Activated CD8-positive, alpha-beta T cell treated with anti-CD3 and anti-CD28 coated beads, Interleukin-2, amount 10 ng/mL, durations not matched to agents 7 days and 5 days (primary cell): ENCODE measurements around the gene CHTF18. TPM values are rescaled to one million over a fixed set of nuclear protein-coding genes. Genes with fewer than 3 reads are reported as not detected.

Experiments
- ATAC-seq: fragments of 150-1000 bp; cut with Tn5 transposase; one replicate; pipeline ENCODE4 v1.10.0; 2021; ENCODE audit warnings: moderate library complexity
- CTCF ChIA-PET: fragments of 350-600 bp; sonication (Branson Sonifier 250); formaldehyde crosslinking; loops from one replicate; lab custom pipeline; 2021; ENCODE audit warnings: antibody characterized with exemption; lab: Charles Lee
- POLR2A ChIA-PET: fragments of 350-600 bp; sonication (Branson Sonifier 250); formaldehyde crosslinking; loops from one replicate; lab custom pipeline; 2021; ENCODE audit warnings: antibody characterized with exemption; lab: Charles Lee
- DNase-seq: peaks from one replicate; pipeline ENCODE4 v3.0.0-alpha.2; 2020
- H3K27ac Mint-ChIP-seq: one replicate; pipeline ENCODE4 v1.8.0; 2021; ENCODE audit warnings: mild to moderate bottlenecking, mixed read lengths
- H3K27me3 Mint-ChIP-seq: one replicate; pipeline ENCODE4 v1.8.0; 2021; ENCODE audit warnings: low read depth, mixed read lengths
- H3K36me3 Mint-ChIP-seq: one replicate; pipeline ENCODE4 v1.8.0; 2021; ENCODE audit warnings: low read depth, mixed read lengths
- H3K4me1 Mint-ChIP-seq: one replicate; pipeline ENCODE4 v1.8.0; 2021; ENCODE audit warnings: low read depth, mixed read lengths
- H3K4me3 Mint-ChIP-seq: one replicate; pipeline ENCODE4 v1.8.0; 2021; ENCODE audit warnings: mild to moderate bottlenecking, mixed read lengths
- H3K9me3 Mint-ChIP-seq: one replicate; pipeline ENCODE4 v1.8.0; 2022; ENCODE audit warnings: mixed read lengths; ENCODE audit not compliant: insufficient read depth
- total RNA-seq, 2 experiments: library from RNA; stranded (reverse); gene quantifications; one replicate each; pipeline ENCODE4 v1.2.3, GENCODE V29; 2021

Gene CHTF18
- total RNA-seq, 2 experiments from 2014 or later = 102 to 126 TPM

DNA sequence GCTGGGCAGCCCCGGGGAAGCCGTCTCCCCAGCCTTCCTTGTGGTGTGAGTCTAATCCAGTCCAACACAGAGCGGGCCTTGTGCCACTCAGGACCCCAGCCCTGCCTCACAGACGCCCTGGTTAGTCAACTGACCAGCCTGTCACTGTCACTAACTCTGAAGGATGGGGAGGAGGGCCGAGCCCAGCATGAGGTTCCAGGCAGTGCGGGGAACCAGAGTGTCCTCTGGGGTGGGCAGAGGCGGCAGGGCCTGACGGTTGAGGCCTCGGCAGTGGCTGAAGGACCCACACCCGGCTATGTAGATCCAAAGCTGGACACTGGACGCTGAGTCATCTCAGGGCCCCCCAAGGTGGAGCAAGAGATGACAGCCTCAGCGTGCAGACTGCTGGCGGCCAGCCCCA lies 8.9 kb upstream of the CHTF18 start:
- no peaks in the 10 kb centered on the region for H3K4me1 Mint-ChIP-seq
- no peaks in the 10 kb centered on the region for H3K36me3 Mint-ChIP-seq
- no peak overlapping the region for H3K27ac Mint-ChIP-seq
- no peaks in the 10 kb centered on the region for H3K9me3 Mint-ChIP-seq
- no peak overlapping the region for H3K4me3 Mint-ChIP-seq
- CTCF ChIA-PET = no interaction called here
- POLR2A ChIA-PET = no interaction called here
- no peak for DNase-seq
- ATAC-seq = no peak
- no peaks in the 10 kb centered on the region for H3K27me3 Mint-ChIP-seq

DNA sequence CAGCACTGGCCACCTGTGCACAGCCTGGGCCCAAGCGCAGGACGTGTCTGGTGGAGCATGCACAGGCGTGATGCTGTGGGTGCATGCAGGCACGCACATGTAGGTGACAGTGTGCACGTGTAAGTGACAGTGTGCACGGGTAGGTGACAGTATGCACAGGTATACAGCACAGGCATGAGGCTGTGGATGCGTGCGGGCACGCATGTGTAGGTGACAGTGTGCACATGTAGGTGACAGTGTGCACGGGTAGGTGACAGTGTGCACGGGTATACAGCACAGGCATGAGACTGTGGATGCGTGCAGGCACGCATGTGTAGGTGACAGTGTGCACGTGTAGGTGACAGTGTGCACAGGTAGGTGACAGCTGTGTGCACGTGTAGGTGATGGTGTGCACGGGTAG lies 8.1 kb upstream of the CHTF18 start:
- Mint-ChIP-seq H3K27me3 (no peaks in the 10 kb centered on the region), H3K4me3 (no peak overlapping the region), H3K4me1 (peaks cover 4% of the 10 kb centered on the region), H3K27ac (no peak overlapping the region), H3K9me3 (no peaks in the 10 kb centered on the region), H3K36me3 (peaks cover 3% of the 10 kb centered on the region)
- ATAC-seq = no peak
- POLR2A ChIA-PET = no interaction called here
- CTCF ChIA-PET = interaction anchor here (1.2 kb wide), 1 partner anchor 68 kb away, joined by 6 read pairs; no protein-coding TSS in a partner anchor
- no peak for DNase-seq

DNA sequence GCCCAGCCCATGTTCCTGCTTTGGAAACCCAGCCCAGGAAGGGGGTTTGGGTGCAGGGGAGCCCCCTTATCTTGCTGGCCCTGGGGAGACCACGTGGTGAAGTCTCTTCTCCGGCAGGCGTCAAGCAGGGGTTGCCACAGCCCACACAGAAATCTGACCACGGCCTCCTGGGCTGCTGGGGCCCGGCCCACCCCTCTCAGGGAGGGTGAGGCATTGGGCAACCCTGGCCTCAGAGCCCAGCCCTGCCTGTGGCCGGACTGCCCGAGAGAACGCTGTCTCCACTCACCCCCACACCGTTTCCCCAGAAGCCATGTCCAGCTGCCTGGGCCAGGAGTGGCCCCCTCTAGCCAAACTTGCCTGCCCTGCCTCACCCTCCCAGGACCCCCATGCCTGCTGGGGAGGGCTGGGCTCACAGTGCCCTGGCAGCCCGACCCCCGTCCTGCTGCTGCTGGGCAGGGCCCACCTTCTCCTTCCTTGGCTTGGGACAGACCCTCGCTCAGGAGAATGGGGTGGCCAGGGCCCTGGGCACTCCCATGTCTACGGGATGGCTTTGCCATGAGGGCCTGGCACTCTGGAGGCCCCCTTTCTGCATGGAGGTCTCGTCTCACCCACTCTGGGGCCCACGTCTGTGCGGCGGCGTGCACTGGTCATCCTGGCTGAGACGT lies 6.9 kb upstream of the CHTF18 start:
- ChIA-PET CTCF (interaction anchor here (1.2 kb wide), 1 partner anchor 69 kb away, joined by 6 read pairs; no protein-coding TSS in a partner anchor), POLR2A (no interaction called here)
- DNase-seq (no peak), ATAC-seq (no peak)
- Mint-ChIP-seq H3K27me3 (no peaks in the 10 kb centered on the region), H3K27ac (no peak overlapping the region), H3K4me1 (peaks cover 6% of the 10 kb centered on the region), H3K9me3 (no peaks in the 10 kb centered on the region), H3K36me3 (peaks cover 4% of the 10 kb centered on the region), H3K4me3 (no peak overlapping the region)

DNA sequence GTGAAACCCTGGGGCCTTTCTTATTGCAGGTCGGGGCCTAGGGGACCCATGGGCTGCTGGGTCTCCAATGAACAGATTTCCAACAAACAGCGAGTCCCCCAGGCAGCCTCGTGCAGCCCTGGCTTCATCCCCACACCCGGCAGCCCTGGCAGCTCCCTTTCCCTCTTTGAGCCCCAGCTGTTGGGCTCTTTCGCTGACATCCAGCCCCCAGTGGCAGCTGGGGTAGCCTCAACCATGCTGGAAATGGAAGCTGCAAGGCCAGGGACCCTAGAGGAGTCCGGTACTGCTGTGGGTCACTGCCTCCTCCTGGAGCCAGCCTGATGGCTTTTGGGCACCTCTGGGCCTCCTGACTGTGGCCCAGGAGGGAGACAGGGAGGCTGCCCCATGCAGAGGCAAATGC lies 6.2 kb upstream of the CHTF18 start:
- ATAC-seq (no peak), DNase-seq (no peak)
- H3K4me1 Mint-ChIP-seq = peaks cover 11% of the 10 kb centered on the region
- H3K27ac Mint-ChIP-seq = no peak overlapping the region
- H3K9me3 Mint-ChIP-seq = no peaks in the 10 kb centered on the region
- no peak overlapping the region for H3K4me3 Mint-ChIP-seq
- peaks cover 4% of the 10 kb centered on the region for H3K36me3 Mint-ChIP-seq
- CTCF ChIA-PET = interaction anchor here (7.0 kb wide), 1 partner anchor 71 kb away, joined by 51 read pairs; no protein-coding TSS in a partner anchor
- POLR2A ChIA-PET = no interaction called here
- no peaks in the 10 kb centered on the region for H3K27me3 Mint-ChIP-seq

DNA sequence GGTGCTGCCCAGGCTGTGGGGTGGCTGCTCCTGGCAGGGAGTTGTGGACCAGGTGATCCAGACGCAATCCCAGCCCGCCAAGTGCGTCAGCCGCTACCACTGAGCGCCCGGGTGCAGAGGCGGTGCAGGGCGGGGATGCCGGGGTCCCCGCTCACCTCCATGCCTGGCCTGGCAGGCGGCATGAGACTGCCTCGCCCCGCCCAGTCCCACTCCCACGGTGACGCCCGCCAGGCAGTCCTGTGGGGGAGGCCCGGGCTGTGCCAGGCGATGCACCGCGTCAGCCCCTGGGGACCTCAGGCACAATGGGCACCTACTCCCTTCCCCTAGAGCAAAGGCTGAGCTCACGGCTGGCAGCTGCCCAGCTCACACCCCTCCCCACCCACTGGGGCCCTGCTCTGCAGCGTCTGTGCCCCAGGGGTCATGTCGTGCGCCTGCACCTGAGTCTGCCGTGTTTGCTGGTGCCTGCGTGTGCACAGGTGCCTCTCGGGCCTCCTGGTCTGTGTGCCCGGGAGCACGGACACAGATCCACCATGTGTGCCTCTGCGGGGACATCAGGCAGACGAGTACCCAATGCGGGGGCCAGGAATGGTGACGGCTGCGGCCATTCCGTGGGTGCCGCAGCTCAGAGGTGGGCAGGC lies 5.5 kb upstream of the CHTF18 start:
- POLR2A ChIA-PET = no interaction called here
- Mint-ChIP-seq H3K9me3 (no peaks in the 10 kb centered on the region), H3K4me3 (no peak overlapping the region), H3K27ac (no peak overlapping the region), H3K36me3 (peaks cover 4% of the 10 kb centered on the region), H3K27me3 (no peaks in the 10 kb centered on the region), H3K4me1 (peaks cover 14% of the 10 kb centered on the region)
- ATAC-seq = no peak
- CTCF ChIA-PET = interaction anchor here (7.0 kb wide), 1 partner anchor 72 kb away, joined by 51 read pairs; no protein-coding TSS in a partner anchor
- DNase-seq = no peak

DNA sequence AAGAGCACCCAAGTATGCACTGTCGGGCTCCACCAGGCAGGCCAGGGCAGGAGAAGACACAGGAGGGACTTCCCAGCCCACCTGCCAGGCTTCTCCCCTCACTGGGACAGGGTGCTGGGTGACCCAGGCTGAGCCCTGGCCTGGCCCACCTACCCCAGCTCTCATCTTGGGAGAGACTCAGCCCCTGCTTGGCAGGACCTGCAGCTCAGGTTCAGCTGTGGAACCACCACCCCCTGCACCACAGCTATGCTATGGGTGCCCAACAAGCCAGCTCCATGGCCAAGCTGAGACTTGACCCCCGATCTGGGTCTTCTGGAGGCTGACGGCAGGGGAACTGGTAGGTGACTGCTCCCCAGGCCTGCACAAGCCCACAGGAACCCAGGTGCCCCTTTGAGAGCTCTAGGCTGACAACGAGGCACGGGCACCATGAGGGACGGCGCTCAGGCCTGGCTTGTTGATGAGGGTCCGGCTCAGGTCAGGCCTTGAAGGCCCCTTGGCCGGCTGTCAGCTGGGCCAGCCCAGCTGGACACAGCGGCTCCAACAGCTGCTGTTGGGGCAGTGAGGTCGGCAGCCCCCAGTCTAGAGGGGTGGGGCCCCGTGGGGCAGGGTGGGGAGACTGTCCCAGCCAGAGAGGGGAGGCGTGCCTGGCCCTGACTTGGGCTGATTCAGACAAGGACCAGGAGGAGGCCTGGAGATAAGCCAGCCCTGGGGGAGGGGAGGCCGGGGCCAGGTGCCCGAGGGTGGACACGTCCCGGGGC lies 4.8 kb upstream of the CHTF18 start:
- DNase-seq = no peak
- Mint-ChIP-seq H3K4me3 (no peak overlapping the region), H3K27ac (no peak overlapping the region), H3K4me1 (peaks cover 14% of the 10 kb centered on the region), H3K36me3 (peaks cover 4% of the 10 kb centered on the region), H3K27me3 (no peaks in the 10 kb centered on the region), H3K9me3 (no peaks in the 10 kb centered on the region)
- POLR2A ChIA-PET = no interaction called here
- CTCF ChIA-PET = interaction anchor here (7.0 kb wide), 1 partner anchor 72 kb away, joined by 51 read pairs; no protein-coding TSS in a partner anchor
- no peak for ATAC-seq

DNA sequence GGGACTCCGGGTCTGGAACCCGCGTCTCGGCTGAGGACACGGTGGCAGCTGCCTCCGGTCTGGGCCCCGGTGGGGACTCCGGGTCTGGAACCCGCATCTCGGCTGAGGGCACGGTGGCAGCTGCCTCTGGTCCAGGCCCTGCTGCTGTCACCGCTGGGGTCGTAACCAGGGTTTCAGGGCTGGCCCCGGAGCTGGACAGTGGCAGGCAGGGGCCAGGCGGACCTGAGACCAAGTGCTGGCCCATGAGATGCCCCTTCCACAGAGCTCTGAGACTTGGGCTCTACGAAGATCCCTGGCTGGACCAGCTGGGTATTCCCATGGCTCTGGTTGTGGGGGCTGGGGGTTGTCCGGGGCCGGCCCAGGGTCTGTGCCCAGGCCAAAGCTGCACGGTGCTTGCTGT lies 4.0 kb upstream of the CHTF18 start:
- ATAC-seq (no peak), DNase-seq (no peak)
- Mint-ChIP-seq H3K4me3 (no peak overlapping the region), H3K27me3 (no peaks in the 10 kb centered on the region), H3K4me1 (peaks cover 14% of the 10 kb centered on the region), H3K36me3 (peaks cover 4% of the 10 kb centered on the region), H3K9me3 (no peaks in the 10 kb centered on the region), H3K27ac (no peak overlapping the region)
- ChIA-PET POLR2A (interaction anchor here (1.2 to 1.6 kb wide), 2 partner anchors 17 to 60 kb away, joined by 3 to 4 read pairs; partner anchors contain the start of gene GNG13), CTCF (interaction anchor here (0.9 to 7.0 kb wide), 9 partner anchors 8 to 103 kb away, joined by 3 to 51 read pairs (median 4); partner anchors contain the start of gene CIAO3)

DNA sequence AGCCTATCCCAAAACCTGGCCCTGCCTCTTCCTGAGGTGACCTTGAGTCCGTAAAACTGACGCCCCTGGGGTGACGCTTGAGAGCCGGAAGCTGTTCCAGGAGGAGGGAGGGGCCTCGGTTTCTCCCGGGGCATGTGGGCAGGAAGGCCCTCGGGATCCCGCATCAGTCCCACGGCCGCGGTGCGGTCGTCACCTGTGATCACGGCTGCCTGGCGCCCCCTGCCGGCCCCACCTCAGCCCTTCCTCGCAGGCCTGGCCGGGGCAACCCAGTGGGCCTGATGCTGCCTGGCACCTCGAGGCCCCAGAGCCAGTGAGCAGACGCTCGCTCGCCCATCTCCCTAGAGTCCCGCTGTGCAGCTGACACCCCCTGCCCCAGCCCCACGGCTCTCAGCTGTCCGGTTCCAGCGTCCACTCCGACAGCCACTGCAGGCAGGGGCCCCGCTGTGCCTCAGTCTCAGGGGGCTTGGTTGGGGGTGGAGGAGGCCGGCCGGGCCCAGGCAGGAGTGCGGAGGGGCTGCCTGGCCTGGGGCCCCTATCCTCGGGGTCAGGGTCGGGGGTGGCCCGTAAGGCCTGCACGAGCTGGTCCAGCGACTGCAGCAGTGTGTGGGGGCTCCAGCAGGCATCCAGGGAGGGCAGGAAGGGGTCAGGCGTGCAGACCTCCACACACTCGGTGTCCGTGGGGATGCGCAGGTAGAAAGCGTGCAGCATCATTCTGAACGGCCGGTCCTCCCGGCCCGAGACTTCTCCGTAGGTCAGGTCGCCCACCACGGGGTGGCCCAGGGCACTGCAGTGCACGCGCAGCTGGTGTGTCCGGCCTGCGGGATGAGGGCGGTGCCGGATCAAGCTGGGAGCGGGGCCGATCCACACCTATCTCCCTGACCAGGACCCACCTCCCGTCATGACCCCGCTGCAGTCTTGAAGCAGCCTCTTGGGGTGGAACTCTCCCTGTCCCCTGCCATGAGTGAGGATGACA lies 2.6 kb upstream of the CHTF18 start:
- POLR2A ChIA-PET = interaction anchor here (1.2 to 1.6 kb wide), 4 partner anchors 9 to 62 kb away, joined by 3 to 4 read pairs (median 3); partner anchors contain the start of gene GNG13
- peak; percentile 77 for DNase-seq
- Mint-ChIP-seq H3K4me1 (peaks cover 21% of the 10 kb centered on the region), H3K27me3 (no peaks in the 10 kb centered on the region), H3K36me3 (peaks cover 4% of the 10 kb centered on the region), H3K27ac (no peak overlapping the region), H3K4me3 (peak overlapping the region; percentile 58), H3K9me3 (no peaks in the 10 kb centered on the region)
- CTCF ChIA-PET = interaction anchor here (0.7 to 7.0 kb wide), 10 partner anchors 9 to 104 kb away, joined by 3 to 51 read pairs (median 4); partner anchors contain the start of genes ANTKMT, CIAO3, GNG13 and METRN
- ATAC-seq = peak; percentile 17

DNA sequence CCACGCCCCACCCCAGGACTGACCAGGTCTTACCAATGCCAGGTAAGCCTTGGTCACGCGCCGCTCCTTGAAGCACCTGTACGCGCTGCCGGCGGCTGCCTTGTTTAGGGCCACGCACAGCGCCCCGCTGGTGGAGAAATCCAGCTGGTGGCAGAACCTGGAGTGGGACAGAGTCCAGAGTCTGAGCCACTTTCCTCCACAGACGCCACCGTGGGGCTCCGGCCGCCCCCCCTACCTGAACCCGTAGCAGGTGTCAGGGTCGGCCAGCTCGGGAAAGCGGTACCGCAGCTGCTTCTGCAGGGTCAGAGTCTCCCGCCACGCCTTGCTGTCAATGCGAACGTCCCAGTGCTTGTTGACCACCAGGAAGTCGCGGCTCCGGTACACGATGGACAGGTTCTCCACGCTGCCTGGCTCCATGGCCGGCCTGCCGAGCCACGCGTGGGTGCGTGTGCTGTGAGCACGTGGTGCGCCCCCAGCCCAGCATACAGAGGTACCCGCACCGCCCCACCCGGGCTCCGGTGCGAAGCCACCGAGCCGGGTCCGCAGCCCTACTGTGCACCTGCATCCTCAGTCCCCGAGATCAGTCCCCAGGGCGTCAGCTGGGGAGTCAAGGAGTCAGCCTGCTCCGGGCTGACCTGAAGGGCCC lies 976 bp upstream of the CHTF18 start:
- no peak for ATAC-seq
- DNase-seq = no peak
- CTCF ChIA-PET = interaction anchor here (0.7 to 7.0 kb wide), 2 partner anchors 59 to 76 kb away, joined by 3 to 51 read pairs; no protein-coding TSS in a partner anchor
- no peaks in the 10 kb centered on the region for H3K9me3 Mint-ChIP-seq
- H3K27ac Mint-ChIP-seq = peak overlapping the region; percentile 85
- H3K27me3 Mint-ChIP-seq = no peaks in the 10 kb centered on the region
- H3K4me3 Mint-ChIP-seq = peak overlapping the region; percentile 90
- peaks cover 23% of the 10 kb centered on the region for H3K4me1 Mint-ChIP-seq
- peaks cover 17% of the 10 kb centered on the region for H3K36me3 Mint-ChIP-seq
- POLR2A ChIA-PET = no interaction called here

DNA sequence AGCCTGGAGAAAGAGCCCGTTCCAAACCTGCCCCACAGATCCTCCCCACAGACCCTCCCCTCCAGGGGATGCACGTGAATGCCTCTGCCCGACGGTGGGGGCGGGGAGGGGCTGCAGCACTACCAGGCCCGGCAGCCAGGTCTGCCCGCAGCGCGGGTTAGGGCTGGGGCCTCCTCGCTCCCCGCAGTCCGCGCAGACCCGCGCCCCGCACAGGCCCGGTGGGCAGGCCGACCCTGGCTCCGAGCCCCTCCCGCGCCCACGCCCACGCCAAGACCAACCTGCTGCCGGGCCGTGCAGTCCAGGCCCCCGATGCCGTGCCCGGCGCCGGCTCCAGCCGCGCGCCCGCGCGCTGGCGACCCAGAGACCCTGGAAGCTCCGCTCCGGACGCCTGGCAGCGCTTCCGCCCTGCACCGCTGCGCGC lies 432 bp upstream of the CHTF18 start, which contains the start of gene RPUSD1:
Gene RPUSD1, minus strand, starts transcription at position 404 of the 421 bp plus-strand sequence. CDS start 644 bp downstream, outside the sequence.
- ATAC-seq (no peak), DNase-seq (no peak)
- Mint-ChIP-seq H3K27me3 (no peaks in the 10 kb centered on the region), H3K4me1 (peaks cover 23% of the 10 kb centered on the region), H3K36me3 (peaks cover 17% of the 10 kb centered on the region), H3K4me3 (peak within 1 kb of the TSS; percentile 90), H3K9me3 (no peaks in the 10 kb centered on the region), H3K27ac (peak within 1 kb of the TSS; percentile 85)
- CTCF ChIA-PET = interaction anchor here (0.7 to 7.0 kb wide), 3 partner anchors 60 to 77 kb away, joined by 3 to 51 read pairs (median 3); no protein-coding TSS in a partner anchor
- POLR2A ChIA-PET = no interaction called here
